ENCODE data around the gene RASAL1. TPM values are rescaled to one million over a fixed set of nuclear protein-coding genes. Genes with fewer than 3 reads are reported as not detected.

The RASAL1 gene
- total RNA-seq, 4 donors from 2014 or later = 1.7 TPM; not detected in 3

- TF ChIP-seq EP300 (IDR thresholded peaks at IDR 0.05) (no peak), POLR2AphosphoS5 (IDR thresholded peaks at IDR 0.05) (no peak), POLR2A (IDR thresholded peaks at IDR 0.05) (no peak), CTCF (IDR thresholded peaks at IDR 0.05) (no peak)
- H3K9me3 ChIP-seq = peaks cover 0 to 6% (median 0%) of the 10 kb centered on the region in 3 donors
- H3K27me3 ChIP-seq = no peaks in the 10 kb centered on the region
- no peaks in the 10 kb centered on the region for H3K4me1 ChIP-seq
- H3K36me3 ChIP-seq = peaks cover 0 to 100% of the 10 kb centered on the region in 2 donors
- no peak overlapping the region for H3K27ac ChIP-seq
- no peak overlapping the region for H3K4me3 ChIP-seq
- ATAC-seq = no peak
- 95 to 98% methylated on average over 6 to 12 of the region's 20 CpGs for WGBS, 2 donors (ENCODE audit: low coverage in 1 of 2)
Observed at GRCh38 chr12:113172185-113172584, 36.6 kb upstream of the RASAL1 start.

GRCh38 chr12:113171543-113171942, 36.0 kb upstream of the RASAL1 start:
- ATAC-seq = no peak
- Histone ChIP-seq H3K27me3 (no peaks in the 10 kb centered on the region), H3K36me3 (peaks cover 0 to 100% of the 10 kb centered on the region in 2 donors), H3K4me3 (no peak overlapping the region), H3K27ac (no peak overlapping the region), H3K4me1 (no peaks in the 10 kb centered on the region), H3K9me3 (no peaks in the 10 kb centered on the region)
- WGBS, 2 donors (ENCODE audit: low coverage in 1 of 2) = 67 to 95% methylated on average over 5 to 8 of the region's 9 CpGs
- TF ChIP-seq POLR2AphosphoS5 (IDR thresholded peaks at IDR 0.05) = no peak
- TF ChIP-seq POLR2A (IDR thresholded peaks at IDR 0.05) = no peak
- TF ChIP-seq EP300 (IDR thresholded peaks at IDR 0.05) = no peak
- no peak for TF ChIP-seq CTCF (IDR thresholded peaks at IDR 0.05)

- Histone ChIP-seq H3K4me1 (no peaks in the 10 kb centered on the region), H3K27ac (no peak overlapping the region), H3K4me3 (no peak overlapping the region), H3K9me3 (no peaks in the 10 kb centered on the region), H3K27me3 (no peaks in the 10 kb centered on the region), H3K36me3 (peaks cover 0 to 100% of the 10 kb centered on the region in 2 donors)
- WGBS, 2 donors (ENCODE audit: low coverage in 1 of 2) = 88 to 100% methylated on average over 4 of the region's 4 CpGs
- no peak for TF ChIP-seq CTCF (IDR thresholded peaks at IDR 0.05)
- no peak for TF ChIP-seq POLR2A (IDR thresholded peaks at IDR 0.05)
- no peak for TF ChIP-seq POLR2AphosphoS5 (IDR thresholded peaks at IDR 0.05)
- no peak for TF ChIP-seq EP300 (IDR thresholded peaks at IDR 0.05)
- no peak for ATAC-seq
Observed at GRCh38 chr12:113170926-113171325, 35.4 kb upstream of the RASAL1 start.

GRCh38 chr12:113170457-113170856, 34.9 kb upstream of the RASAL1 start:
- H3K27ac ChIP-seq = no peak overlapping the region
- 88 to 91% methylated on average over 3 to 5 of the region's 5 CpGs for WGBS, 2 donors (ENCODE audit: low coverage in 1 of 2)
- peaks cover 0 to 100% of the 10 kb centered on the region in 2 donors for H3K36me3 ChIP-seq
- no peak for ATAC-seq
- H3K4me3 ChIP-seq = no peak overlapping the region
- TF ChIP-seq EP300 (IDR thresholded peaks at IDR 0.05) (no peak), CTCF (IDR thresholded peaks at IDR 0.05) (no peak), POLR2AphosphoS5 (IDR thresholded peaks at IDR 0.05) (no peak), POLR2A (IDR thresholded peaks at IDR 0.05) (no peak)
- no peaks in the 10 kb centered on the region for H3K4me1 ChIP-seq
- no peaks in the 10 kb centered on the region for H3K9me3 ChIP-seq
- no peaks in the 10 kb centered on the region for H3K27me3 ChIP-seq

GRCh38 chr12:113169697-113170096, 34.1 kb upstream of the RASAL1 start:
- no peak for TF ChIP-seq POLR2A (IDR thresholded peaks at IDR 0.05)
- no peak for TF ChIP-seq EP300 (IDR thresholded peaks at IDR 0.05)
- no peak for TF ChIP-seq POLR2AphosphoS5 (IDR thresholded peaks at IDR 0.05)
- no peak for TF ChIP-seq CTCF (IDR thresholded peaks at IDR 0.05)

More at GRCh38 chr12:113169697-113170096, 34.1 kb upstream of the RASAL1 start:
- Histone ChIP-seq H3K27ac (no peak overlapping the region), H3K4me1 (no peaks in the 10 kb centered on the region), H3K9me3 (no peaks in the 10 kb centered on the region), H3K27me3 (no peaks in the 10 kb centered on the region), H3K4me3 (no peak overlapping the region), H3K36me3 (peaks cover 0 to 100% of the 10 kb centered on the region in 2 donors)
- 88 to 100% methylated on average over 3 of the region's 13 CpGs for whole genome bisulfite sequencing, 2 donors (ENCODE audit: low coverage in 1 of 2)
- no peak for ATAC-seq
